Epithelial cell of proximal tubule (primary cell): Measurements from ENCODE around the gene LAMB3. TPM values are rescaled to one million over a fixed set of nuclear protein-coding genes. Genes with fewer than 3 reads are reported as not detected.
A peak's percentile ranks its signal among the peaks of the same experiment; 100 is the strongest.

ENCODE experiments used
- DNase-seq: peaks from one replicate; pipeline ENCODE4 v3.0.0-alpha.2; 2011; ENCODE audit warnings: low read depth
- H3K4me3 ChIP-seq: 2 replicates; pipeline ENCODE4 v1.5.1; 2011; ENCODE audit warnings: low read depth, mild to moderate bottlenecking, low read length
- CTCF ChIP-seq: conservative IDR thresholded peaks from 2 replicates; pipeline ENCODE4 v1.5.1; 2012; ENCODE audit warnings: low read depth, mild to moderate bottlenecking, low read length
- total RNA-seq: library from RNA; depleted of rRNA; stranded (reverse); fragments of >200 nt; gene quantifications from 2 replicates; pipeline ENCODE4 v1.2.3, GENCODE V29; 2015

Gene LAMB3
- total RNA-seq, 1 donor from 2014 or later: 72.0 TPM

GRCh38 chr1:209576392-209577197 is 75.6 kb downstream of the LAMB3 start:
- no peak overlapping the region for H3K4me3 ChIP-seq
- DNase-seq: no peak
- peak; percentile 96 for TF ChIP-seq CTCF

GRCh38 chr1:209570743-209571142 is 81.5 kb downstream of the LAMB3 start:
- H3K4me3 ChIP-seq: no peak overlapping the region
- TF ChIP-seq CTCF: no peak
- DNase-seq: no peak

GRCh38 chr1:209569455-209570207 is 82.6 kb downstream of the LAMB3 start:
- DNase-seq: peak; percentile 49
- H3K4me3 ChIP-seq: no peak overlapping the region
- peak; percentile 98 for TF ChIP-seq CTCF

GRCh38 chr1:209567698-209568175 is 84.5 kb downstream of the LAMB3 start:
- no peak for DNase-seq
- TF ChIP-seq CTCF: no peak
- H3K4me3 ChIP-seq: no peak overlapping the region

GRCh38 chr1:209565759-209566678 is 86.2 kb downstream of the LAMB3 start:
- H3K4me3 ChIP-seq: no peak overlapping the region
- no peak for DNase-seq
- peak; percentile 84 for TF ChIP-seq CTCF

Other genes starting within 250 kb of the LAMB3 start
- 0.23 TPM in 1 of 2 replicates, not detected in the other for gene CAMK1G, start 68.7 kb downstream of the LAMB3 start, total RNA-seq
- 12.9 and 41.0 TPM in 2 replicates for gene G0S2, start 23.0 kb upstream of the LAMB3 start, total RNA-seq
- gene HSD11B1, start 52.4 kb upstream of the LAMB3 start, total RNA-seq: 0.75 TPM in 1 of 2 replicates, not detected in the other
- gene TRAF3IP3, start 103.6 kb upstream of the LAMB3 start, total RNA-seq: not detected in 2 replicates
- gene C1orf74, start 132.1 kb upstream of the LAMB3 start, total RNA-seq: 3.3 and 4.4 TPM in 2 replicates
- 12.9 and 43.8 TPM in 2 replicates for gene IRF6, start 153.7 kb upstream of the LAMB3 start, total RNA-seq
- gene UTP25, start 175.5 kb upstream of the LAMB3 start, total RNA-seq: 7.5 and 10.9 TPM in 2 replicates